Stimulated activated naive CD8-positive, alpha-beta T cell treated with anti-CD3 and anti-CD28 coated beads, Interleukin-15, amount 100 ng/mL, for 72 hours (primary cell): Measurements from ENCODE around the gene KLHL29.

Experiments used
- ATAC-seq: fragments of 150-1000 bp; cut with Tn5 transposase; 2 replicates; pipeline ENCODE4 v1.10.0; 2021; ENCODE audit warnings: mild to moderate bottlenecking, moderate library complexity
- DNase-seq, 2 donors: peaks; one replicate each; pipeline ENCODE4 v3.0.0; 2021 to 2022
- H3K27ac Mint-ChIP-seq, 2 donors: one replicate each; pipeline ENCODE4 v1.8.0; 2022; ENCODE audit warnings: mild to moderate bottlenecking in 2 of 2, mixed read lengths in 2 of 2, moderate library complexity in 2 of 2
- H3K27me3 Mint-ChIP-seq: one replicate; pipeline ENCODE4 v1.8.0; 2022; ENCODE audit warnings: mixed read lengths
- H3K4me1 Mint-ChIP-seq: one replicate; pipeline ENCODE4 v1.8.0; 2022; ENCODE audit warnings: mild to moderate bottlenecking, mixed read lengths
- H3K4me3 Mint-ChIP-seq, 2 donors: one replicate each; pipeline ENCODE4 v1.8.0; 2022; ENCODE audit warnings: mild to moderate bottlenecking in 2 of 2, mixed read lengths in 2 of 2, moderate library complexity in 1 of 2
- H3K9me3 Mint-ChIP-seq, 2 donors: one replicate each; pipeline ENCODE4 v1.8.0; 2022; ENCODE audit warnings: mixed read lengths in 2 of 2

KLHL29 gene

DNA sequence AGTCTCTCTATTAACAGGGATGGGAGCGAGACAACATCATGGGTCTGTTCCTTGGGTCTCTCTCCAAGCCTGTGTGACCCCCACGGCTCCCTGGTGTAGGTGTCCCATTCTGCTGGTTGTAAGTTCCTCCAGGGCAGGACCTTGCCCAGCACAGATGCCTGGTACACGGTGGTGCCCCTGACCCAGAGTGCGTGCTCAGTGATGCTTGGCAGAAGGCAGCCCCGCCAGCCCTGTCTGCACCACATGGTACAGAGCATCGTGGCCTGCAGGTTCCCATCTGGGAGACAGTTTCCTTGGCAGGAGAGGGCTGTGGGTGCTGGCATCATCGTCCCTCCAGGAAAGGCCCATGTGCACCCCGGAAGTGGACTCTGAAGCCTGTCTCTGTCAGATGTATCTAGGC lies 249.0 kb downstream of the KLHL29 start:
- Mint-ChIP-seq H3K4me1 (peaks cover 4% of the 10 kb centered on the region), H3K27me3 (no peaks in the 10 kb centered on the region), H3K9me3 (no peaks in the 10 kb centered on the region), H3K4me3 (no peak overlapping the region), H3K27ac (no peak overlapping the region)
- ATAC-seq = no peak
- DNase-seq = no peak

DNA sequence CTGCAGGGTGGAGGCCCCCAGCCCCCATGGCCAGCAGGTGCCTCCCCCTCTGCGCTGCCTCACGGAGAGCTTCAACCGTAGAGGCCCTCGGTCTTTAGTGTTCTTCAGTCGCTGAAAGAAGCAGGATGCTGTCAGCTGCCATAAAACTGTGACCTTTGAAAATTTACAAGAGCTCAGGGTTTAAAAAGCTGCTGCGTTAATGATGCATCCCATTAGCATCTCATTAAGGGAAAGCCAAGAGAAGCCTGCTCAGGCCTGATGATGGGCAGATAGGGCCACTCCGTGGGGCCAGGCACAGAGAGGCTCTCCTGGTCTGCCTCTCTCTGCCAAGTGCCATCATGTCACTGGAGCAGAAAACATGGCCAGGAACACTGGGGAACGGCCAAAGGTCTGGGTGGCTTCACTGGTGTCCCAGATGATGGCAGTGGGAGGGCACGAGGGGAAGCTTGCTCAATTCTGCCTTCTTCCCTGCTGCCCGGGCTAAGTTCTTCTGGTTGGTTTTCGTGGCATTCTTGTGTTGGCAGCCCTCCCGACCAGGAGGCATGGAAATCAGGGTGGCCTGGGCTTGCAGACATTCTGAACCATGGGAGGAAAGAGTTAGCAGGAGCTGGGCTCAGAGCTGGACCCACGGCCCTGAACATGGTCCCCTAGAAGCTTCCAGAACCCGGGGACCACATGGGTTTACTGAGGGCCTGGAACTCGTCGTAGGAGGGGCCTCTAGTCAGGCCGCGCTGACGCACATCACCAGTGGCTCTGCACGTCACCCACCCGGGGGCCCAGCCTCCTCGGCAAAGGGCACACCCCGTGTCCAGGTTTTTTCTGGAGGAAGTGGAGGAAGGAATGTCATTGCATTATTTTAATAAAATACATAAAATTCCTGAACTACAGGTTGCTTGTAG lies 250.7 kb downstream of the KLHL29 start:
- ATAC-seq (no peak), DNase-seq (no peak)
- H3K4me3 Mint-ChIP-seq = no peak overlapping the region
- H3K9me3 Mint-ChIP-seq = peaks cover 3 to 5% of the 10 kb centered on the region in 2 donors
- H3K27ac Mint-ChIP-seq = peak overlapping the region in 1 of 2 donors; percentile 27
- H3K27me3 Mint-ChIP-seq = no peaks in the 10 kb centered on the region
- H3K4me1 Mint-ChIP-seq = no peaks in the 10 kb centered on the region

DNA sequence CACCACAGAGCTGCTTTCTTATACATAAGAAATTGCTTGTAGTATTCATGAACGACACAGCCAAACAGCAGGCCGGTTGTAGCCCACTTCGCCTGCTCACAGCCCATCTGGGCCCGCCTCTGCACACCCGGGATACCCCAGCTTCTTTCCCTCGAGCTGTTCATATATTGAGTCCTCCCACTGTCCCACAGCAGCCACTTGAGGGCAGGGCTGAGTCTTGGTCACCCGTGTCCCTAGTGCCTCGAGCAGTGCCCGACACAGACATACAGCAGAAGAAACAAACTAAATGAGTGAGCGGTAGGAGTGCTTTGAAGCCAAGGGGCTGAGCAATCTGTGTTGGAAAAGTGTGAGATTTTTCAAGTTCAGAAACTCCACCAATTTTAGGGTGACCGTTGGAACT lies 251.4 kb downstream of the KLHL29 start:
- Mint-ChIP-seq H3K27ac (no peak overlapping the region), H3K27me3 (no peaks in the 10 kb centered on the region), H3K4me1 (no peaks in the 10 kb centered on the region), H3K9me3 (peaks cover 6 to 7% of the 10 kb centered on the region in 2 donors), H3K4me3 (no peak overlapping the region)
- DNase-seq = no peak
- ATAC-seq = peak; percentile 39

DNA sequence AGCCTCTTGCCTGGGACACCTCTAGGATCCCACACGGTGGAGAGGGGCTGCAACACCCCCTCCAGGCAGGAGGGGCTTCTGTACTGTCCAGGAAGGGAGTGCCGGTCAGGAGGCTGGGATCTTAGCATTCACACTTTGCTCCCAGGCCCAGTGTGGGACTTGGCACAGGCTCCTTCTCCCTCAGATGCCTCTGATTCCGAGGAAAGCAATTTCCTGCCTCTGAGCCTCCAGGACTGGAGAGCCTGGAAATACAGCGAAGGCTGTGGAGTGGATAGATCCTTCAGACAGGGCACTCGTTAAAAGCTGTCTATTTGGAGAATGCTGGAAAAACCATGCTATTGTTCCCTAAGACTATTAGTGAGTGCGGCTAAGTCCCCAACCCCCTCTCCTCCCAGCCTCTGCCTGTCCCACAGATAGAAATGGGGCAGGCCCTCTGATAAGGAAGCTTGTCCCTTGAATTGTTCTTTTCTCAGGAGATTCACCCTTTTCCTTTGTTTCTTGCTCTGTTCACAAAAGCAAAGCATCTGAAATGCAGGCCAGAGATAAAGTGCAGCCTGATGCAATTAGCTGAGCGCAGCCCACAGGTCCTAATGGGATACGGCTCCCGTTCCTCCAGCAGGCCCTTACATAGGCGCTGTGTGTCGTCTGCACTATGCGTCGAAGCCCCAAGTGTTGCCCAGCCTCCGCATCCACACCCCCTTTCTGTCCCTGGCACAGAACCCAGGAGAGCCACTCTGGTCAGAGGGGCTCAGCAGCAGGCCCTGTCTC lies 252.2 kb downstream of the KLHL29 start:
- H3K27ac Mint-ChIP-seq = no peak overlapping the region
- peaks cover 6 to 7% of the 10 kb centered on the region in 2 donors for H3K9me3 Mint-ChIP-seq
- H3K4me1 Mint-ChIP-seq = no peaks in the 10 kb centered on the region
- no peak overlapping the region for H3K4me3 Mint-ChIP-seq
- ATAC-seq (no peak), DNase-seq (no peak)
- H3K27me3 Mint-ChIP-seq = no peaks in the 10 kb centered on the region

- Mint-ChIP-seq H3K4me3 (no peak overlapping the region), H3K27ac (no peak overlapping the region), H3K27me3 (no peaks in the 10 kb centered on the region), H3K9me3 (peaks cover 6 to 7% of the 10 kb centered on the region in 2 donors), H3K4me1 (no peaks in the 10 kb centered on the region)
- DNase-seq (no peak), ATAC-seq (no peak)
Measured at GRCh38 chr2:23639406-23639982, 254.5 kb downstream of the KLHL29 start.

GRCh38 chr2:23640711-23641110 lies 255.7 kb downstream of the KLHL29 start:
- DNase-seq (no peak), ATAC-seq (no peak)
- peaks cover 6 to 7% of the 10 kb centered on the region in 2 donors for H3K9me3 Mint-ChIP-seq
- H3K27ac Mint-ChIP-seq = peak overlapping the region in 1 of 2 donors; percentile 27
- no peaks in the 10 kb centered on the region for H3K27me3 Mint-ChIP-seq
- no peaks in the 10 kb centered on the region for H3K4me1 Mint-ChIP-seq
- no peak overlapping the region for H3K4me3 Mint-ChIP-seq

DNA sequence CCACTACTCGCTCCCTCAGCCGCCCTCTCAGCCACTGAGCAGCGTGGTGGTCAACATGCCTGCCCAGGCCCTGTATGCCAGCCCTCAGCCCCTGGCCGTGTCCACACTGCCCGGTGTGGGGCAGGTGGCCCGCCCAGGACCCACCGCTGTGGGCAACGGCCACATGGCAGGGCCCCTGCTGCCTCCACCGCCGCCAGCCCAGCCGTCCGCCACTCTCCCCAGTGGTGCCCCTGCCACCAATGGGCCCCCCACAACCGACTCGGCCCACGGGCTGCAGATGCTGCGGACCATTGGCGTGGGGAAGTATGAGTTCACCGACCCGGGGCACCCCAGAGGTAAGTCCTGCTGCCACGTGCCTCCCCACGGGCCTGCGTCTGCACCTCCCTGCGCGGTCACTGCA lies 257.5 kb downstream of the KLHL29 start:
- H3K27me3 Mint-ChIP-seq = no peaks in the 10 kb centered on the region
- H3K4me3 Mint-ChIP-seq = no peak overlapping the region
- peak; percentile 51 for ATAC-seq
- H3K9me3 Mint-ChIP-seq = peaks cover 6 to 7% of the 10 kb centered on the region in 2 donors
- H3K4me1 Mint-ChIP-seq = no peaks in the 10 kb centered on the region
- DNase-seq = no peak
- no peak overlapping the region for H3K27ac Mint-ChIP-seq

DNA sequence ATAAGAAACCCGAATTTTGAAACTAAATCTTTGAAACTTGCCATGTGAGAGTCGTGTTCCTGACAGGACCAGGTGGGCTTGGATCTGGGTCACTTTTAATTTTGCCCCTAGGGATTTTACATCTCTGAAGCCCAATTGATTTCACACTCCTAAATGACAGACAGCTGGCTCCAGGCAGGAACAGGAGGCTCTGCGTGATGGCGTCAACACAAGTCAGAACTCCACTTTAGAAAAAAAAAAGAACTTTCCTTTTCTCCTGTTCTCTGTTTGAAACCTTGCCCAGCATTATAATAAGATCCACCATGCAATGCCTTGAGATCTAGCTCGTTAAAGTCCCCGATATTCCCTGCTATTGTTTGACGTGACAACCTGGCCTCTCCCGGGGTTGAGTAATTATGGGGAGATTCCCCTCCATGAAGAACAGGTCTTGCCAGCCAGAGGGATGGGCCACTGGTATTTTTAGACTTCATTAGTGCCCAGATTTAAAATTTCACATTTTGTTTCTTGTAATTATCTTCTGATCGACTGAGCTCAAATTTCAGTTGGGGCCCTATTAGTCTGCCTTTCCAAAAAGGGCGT lies 260.3 kb downstream of the KLHL29 start:
- Mint-ChIP-seq H3K9me3 (peaks cover 6% of the 10 kb centered on the region in 2 donors), H3K4me3 (no peak overlapping the region), H3K27me3 (no peaks in the 10 kb centered on the region), H3K27ac (no peak overlapping the region), H3K4me1 (peaks cover 8% of the 10 kb centered on the region)
- no peak for DNase-seq
- ATAC-seq = no peak

- Mint-ChIP-seq H3K27me3 (no peaks in the 10 kb centered on the region), H3K9me3 (no peaks in the 10 kb centered on the region), H3K4me1 (peaks cover 8% of the 10 kb centered on the region), H3K27ac (peak overlapping the region in 1 of 2 donors; percentile 14), H3K4me3 (no peak overlapping the region)
- ATAC-seq = no peak
- no peak for DNase-seq
Measured at GRCh38 chr2:23647563-23647962, 262.6 kb downstream of the KLHL29 start.

GRCh38 chr2:23649303-23649702 lies 264.3 kb downstream of the KLHL29 start:
- ATAC-seq (no peak), DNase-seq (no peak)
- Mint-ChIP-seq H3K27ac (no peak overlapping the region), H3K4me3 (no peak overlapping the region), H3K9me3 (no peaks in the 10 kb centered on the region), H3K4me1 (peaks cover 8% of the 10 kb centered on the region), H3K27me3 (no peaks in the 10 kb centered on the region)

- no peak overlapping the region for H3K27ac Mint-ChIP-seq
- H3K27me3 Mint-ChIP-seq = no peaks in the 10 kb centered on the region
- no peaks in the 10 kb centered on the region for H3K9me3 Mint-ChIP-seq
- DNase-seq (peak in 1 of 2 donors; percentile 26), ATAC-seq (peak; percentile 69)
- H3K4me3 Mint-ChIP-seq = no peak overlapping the region
- H3K4me1 Mint-ChIP-seq = peaks cover 8% of the 10 kb centered on the region
Measured at GRCh38 chr2:23649819-23650218, 264.8 kb downstream of the KLHL29 start.

- H3K9me3 Mint-ChIP-seq = no peaks in the 10 kb centered on the region
- H3K4me3 Mint-ChIP-seq = no peak overlapping the region
- ATAC-seq (peak; percentile 39), DNase-seq (no peak)
- peaks cover 8% of the 10 kb centered on the region for H3K4me1 Mint-ChIP-seq
- H3K27ac Mint-ChIP-seq = no peak overlapping the region
- H3K27me3 Mint-ChIP-seq = no peaks in the 10 kb centered on the region
Measured at GRCh38 chr2:23651187-23652080, 266.5 kb downstream of the KLHL29 start.

DNA sequence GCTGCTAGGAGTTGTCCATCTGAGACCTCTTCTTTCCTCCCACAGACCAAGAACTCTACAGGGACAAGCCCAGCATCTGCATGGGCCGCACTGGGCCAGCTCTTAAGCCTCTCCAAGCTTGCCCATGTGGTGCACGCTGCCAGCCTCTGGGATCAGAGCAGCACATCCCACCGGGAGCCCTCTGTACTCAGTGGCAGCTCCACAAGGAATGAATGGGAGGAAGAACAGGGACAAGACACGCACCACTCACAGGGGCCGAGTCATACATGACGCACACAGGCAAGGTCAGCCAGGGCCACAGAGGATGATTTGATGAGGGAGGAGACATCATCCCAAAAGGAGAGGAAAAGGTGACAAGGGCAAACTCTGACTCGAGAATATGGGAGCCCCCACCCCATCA lies 268.3 kb downstream of the KLHL29 start:
- H3K4me1 Mint-ChIP-seq = peaks cover 11% of the 10 kb centered on the region
- no peaks in the 10 kb centered on the region for H3K27me3 Mint-ChIP-seq
- no peak overlapping the region for H3K27ac Mint-ChIP-seq
- no peak for DNase-seq
- H3K4me3 Mint-ChIP-seq = no peak overlapping the region
- ATAC-seq = no peak
- H3K9me3 Mint-ChIP-seq = no peaks in the 10 kb centered on the region

- no peak for ATAC-seq
- no peak for DNase-seq
Measured at GRCh38 chr2:23654756-23655155, 269.8 kb downstream of the KLHL29 start.

More at GRCh38 chr2:23654756-23655155, 269.8 kb downstream of the KLHL29 start:
- H3K4me1 Mint-ChIP-seq = peaks cover 17% of the 10 kb centered on the region
- peaks cover 3% of the 10 kb centered on the region for H3K27me3 Mint-ChIP-seq
- H3K4me3 Mint-ChIP-seq = no peak overlapping the region
- H3K9me3 Mint-ChIP-seq = no peaks in the 10 kb centered on the region
- H3K27ac Mint-ChIP-seq = peak overlapping the region in 1 of 2 donors; percentile 69
